ENCODE measurements around the gene CCNA2.

Gene CCNA2

DNA sequence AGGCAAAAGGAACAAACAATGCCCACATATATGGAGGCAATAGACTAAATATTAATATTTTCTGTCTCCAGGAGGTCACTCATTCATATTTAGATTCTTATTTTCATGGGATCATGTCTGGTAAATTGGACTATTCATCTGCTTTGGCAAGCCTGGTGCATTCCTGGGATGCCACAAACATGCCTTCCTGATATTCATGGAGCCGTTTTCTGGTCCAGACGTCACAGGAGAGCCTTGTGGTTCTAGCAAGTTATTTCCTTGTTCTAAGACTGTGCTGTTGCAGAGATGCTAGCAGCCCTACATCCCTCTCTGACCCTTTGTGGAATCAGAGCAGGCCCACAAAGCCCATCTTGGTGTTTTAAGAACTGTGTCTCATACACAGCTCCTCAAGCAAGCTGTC is 38.7 kb downstream of the CCNA2 start:
- no peak overlapping the region for H3K4me3 ChIP-seq (ENCODE audit: control insufficient read depth, low read depth, low read length)
- peak; percentile 94 for DNase-seq (ENCODE audit: low read depth)
- TF ChIP-seq, protein P1, sequence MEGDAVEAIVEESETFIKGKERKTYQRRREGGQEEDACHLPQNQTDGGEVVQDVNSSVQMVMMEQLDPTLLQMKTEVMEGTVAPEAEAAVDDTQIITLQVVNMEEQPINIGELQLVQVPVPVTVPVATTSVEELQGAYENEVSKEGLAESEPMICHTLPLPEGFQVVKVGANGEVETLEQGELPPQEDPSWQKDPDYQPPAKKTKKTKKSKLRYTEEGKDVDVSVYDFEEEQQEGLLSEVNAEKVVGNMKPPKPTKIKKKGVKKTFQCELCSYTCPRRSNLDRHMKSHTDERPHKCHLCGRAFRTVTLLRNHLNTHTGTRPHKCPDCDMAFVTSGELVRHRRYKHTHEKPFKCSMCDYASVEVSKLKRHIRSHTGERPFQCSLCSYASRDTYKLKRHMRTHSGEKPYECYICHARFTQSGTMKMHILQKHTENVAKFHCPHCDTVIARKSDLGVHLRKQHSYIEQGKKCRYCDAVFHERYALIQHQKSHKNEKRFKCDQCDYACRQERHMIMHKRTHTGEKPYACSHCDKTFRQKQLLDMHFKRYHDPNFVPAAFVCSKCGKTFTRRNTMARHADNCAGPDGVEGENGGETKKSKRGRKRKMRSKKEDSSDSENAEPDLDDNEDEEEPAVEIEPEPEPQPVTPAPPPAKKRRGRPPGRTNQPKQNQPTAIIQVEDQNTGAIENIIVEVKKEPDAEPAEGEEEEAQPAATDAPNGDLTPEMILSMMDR (conservative IDR thresholded peaks at IDR 0.05; ENCODE audit: control insufficient read depth, insufficient read depth, low read depth, low read length), result no peak

DNA sequence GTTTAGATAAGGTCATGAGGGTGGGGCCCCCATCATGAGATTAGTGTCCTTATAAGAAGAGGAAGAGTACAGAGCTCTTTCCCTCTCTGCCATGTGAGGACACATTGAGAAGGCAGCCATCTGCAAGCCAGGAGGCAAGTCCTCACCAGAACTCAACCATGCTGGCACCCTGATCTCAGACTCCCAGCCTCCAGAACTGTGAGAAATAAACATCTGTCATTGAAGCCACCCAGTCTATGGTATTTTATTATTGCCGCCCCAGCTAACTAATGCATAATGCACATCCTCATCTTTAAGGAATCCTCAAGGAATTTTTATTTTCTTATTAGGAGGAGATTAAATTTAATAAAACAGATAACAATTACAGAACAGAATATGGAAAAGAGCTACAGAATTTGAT is 39.3 kb downstream of the CCNA2 start:
- no peak for DNase-seq (ENCODE audit: low read depth)
- TF ChIP-seq, protein P1 (conservative IDR thresholded peaks at IDR 0.05; ENCODE audit: control insufficient read depth, insufficient read depth, low read depth, low read length), result no peak

GRCh38 chr4:121783210-121783609 is 40.5 kb downstream of the CCNA2 start:
- no peak for DNase-seq (ENCODE audit: low read depth)
- TF ChIP-seq, protein P1 (conservative IDR thresholded peaks at IDR 0.05; ENCODE audit: control insufficient read depth, insufficient read depth, low read depth, low read length), result no peak
- no peak overlapping the region for H3K4me3 ChIP-seq (ENCODE audit: control insufficient read depth, low read depth, low read length)

More for the DNA sequence above, 39.3 kb downstream of the CCNA2 start:
- H3K4me3 ChIP-seq (ENCODE audit: control insufficient read depth, low read depth, low read length), result no peak overlapping the region

DNA sequence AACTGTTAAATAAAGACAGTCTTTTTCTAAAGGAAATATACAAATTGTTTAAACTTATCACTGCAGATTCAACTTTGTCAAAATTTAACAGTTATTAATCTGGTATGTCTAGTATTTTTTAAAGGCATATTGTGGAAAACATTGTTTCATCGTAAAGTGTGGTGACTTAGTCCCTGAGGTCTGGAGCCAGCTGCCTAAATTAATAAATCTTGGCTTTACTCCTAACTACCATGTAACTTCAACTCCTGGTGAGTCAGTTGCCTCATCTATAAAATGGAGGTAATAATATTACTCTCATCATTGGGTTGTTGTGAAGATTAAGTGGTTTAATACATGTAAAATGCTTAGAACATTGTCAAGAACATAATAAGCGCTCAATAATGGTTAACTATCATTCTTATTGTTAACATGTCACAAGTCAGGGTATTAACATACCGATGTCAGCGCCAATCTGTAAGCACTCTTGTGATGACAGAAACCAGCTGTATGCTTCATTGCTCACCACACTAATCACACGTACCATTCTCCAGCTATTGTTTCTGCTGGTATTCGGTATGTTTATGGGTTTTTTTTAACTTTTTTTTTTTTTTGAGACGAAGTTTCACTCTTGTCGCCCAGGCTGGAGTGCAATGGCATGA is 44.6 kb downstream of the CCNA2 start:
- TF ChIP-seq, protein P1 (conservative IDR thresholded peaks at IDR 0.05; ENCODE audit: control insufficient read depth, insufficient read depth, low read depth, low read length), result no peak
- no peak overlapping the region for H3K4me3 ChIP-seq (ENCODE audit: control insufficient read depth, low read depth, low read length)
- no peak for DNase-seq (ENCODE audit: low read depth)

- TF ChIP-seq, protein P1 (conservative IDR thresholded peaks at IDR 0.05; ENCODE audit: control insufficient read depth, insufficient read depth, low read depth, low read length), result no peak
- no peak for DNase-seq (ENCODE audit: low read depth)
- no peak overlapping the region for H3K4me3 ChIP-seq (ENCODE audit: control insufficient read depth, low read depth, low read length)
Observed at GRCh38 chr4:121777625-121778024, 46.1 kb downstream of the CCNA2 start.

- H3K4me3 ChIP-seq (ENCODE audit: control insufficient read depth, low read depth, low read length), result no peak overlapping the region
- TF ChIP-seq, protein P1 (conservative IDR thresholded peaks at IDR 0.05; ENCODE audit: control insufficient read depth, insufficient read depth, low read depth, low read length), result no peak
- no peak for DNase-seq (ENCODE audit: low read depth)
Observed at GRCh38 chr4:121776610-121777401, 46.9 kb downstream of the CCNA2 start.

Data from fibroblast of mammary gland (primary cell).